HG03103 (cell line): ENCODE data around the gene CFAP97.
A peak's percentile ranks its signal among the peaks of the same experiment; 100 is the strongest.
"Not testable (repeated sequence)": the region's sequence is repeated elsewhere in the genome, so short reads cannot be mapped to it uniquely, and the experiment has no call there.

Experiments used
- ATAC-seq: cut with Tn5 transposase; IDR thresholded peaks from one replicate; pipeline ENCODE4 v1.9.1; 2021; ENCODE audit warnings: low read depth; ENCODE audit not compliant: unreplicated experiment

The CFAP97 gene

DNA sequence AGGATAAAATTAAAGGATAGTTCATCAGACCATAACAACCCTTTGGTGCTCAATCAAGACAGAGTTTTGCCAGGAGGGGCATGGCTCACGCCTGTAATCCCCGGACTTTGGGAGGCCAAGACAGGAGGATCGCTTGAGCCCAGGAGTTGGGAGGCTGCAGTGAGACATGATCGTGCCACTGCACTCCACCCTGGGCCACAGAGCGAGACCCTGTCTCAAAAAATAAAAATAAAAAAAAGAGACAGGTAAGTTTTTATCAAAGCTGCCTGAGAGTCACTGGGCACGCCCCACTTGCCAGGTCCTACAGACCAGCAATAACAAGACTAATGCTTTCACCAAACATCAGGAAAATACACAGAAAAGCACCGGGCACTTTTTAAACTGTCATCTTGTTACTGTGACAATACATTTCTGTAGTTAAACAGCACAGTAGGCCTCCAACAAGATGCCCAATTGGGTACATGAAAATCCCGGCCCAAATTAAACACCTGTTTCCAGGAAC, 765 bp downstream of the CFAP97 start:
- ATAC-seq: peak; percentile 1

DNA sequence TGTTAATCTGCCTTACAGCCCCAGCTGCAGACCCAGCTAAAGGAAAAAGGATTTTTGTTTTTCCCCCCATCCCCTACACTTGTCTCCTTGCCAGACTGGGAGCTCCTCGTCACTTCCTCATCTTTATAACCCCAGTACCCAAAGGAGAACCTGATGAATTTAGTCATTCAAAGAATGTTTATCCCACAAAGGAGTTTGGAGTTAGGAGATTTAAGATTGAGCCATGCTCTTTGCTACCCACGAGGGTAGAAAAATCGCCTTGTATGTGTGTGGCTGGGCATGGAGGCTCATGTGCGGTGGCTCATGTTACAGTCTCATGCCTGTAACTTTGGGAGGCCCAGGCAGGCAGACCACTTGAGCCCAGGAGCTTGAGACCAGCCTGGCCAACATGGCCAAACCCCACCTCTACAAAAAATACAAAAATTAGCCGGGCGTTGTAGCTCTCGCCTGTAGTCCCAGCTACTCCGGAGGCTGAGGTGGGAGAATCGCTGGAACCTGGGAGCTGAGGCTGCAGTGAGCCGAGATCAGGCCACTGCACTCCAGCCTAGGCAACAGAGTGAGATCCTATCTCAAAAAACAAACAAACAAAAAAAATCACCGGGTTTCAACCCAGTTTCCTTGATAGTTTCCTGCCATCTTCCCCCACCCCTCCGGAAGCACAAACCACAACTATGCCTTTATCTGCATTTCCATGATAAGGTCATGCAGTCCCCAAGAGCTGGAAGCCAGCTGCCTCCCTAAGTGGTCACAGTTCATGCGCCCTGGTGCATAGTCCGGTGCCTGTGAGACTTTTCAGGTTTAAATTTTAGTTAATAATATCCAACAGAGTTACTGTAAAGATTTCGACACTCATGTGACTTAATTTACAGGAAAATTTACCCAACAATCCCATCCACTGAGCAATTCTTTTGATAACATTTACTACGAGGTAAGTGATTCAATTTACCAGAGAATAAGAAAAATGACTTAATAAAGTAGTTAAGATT, 1.5 kb downstream of the CFAP97 start:
- no peak for ATAC-seq

DNA sequence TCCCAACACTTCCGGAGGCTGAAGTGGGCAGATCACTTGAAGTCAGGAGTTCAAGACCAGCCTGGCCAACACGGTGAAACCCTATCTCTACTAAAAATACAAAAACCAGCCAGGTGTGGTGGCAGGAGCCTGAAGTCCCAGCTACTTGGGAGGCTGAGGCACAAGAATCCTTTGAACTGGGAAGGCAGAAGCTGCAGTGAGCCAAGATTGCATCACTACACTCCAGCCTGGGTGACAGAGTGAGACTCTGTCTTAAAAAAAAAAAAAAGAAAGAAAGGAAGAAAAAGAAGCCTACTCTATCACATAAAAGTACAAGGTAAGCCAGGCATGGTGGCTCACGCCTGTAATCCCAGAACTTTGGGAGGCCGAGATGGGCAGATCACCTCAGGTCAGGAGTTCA, 5.6 kb downstream of the CFAP97 start:
- not testable (repeated sequence) for ATAC-seq

DNA sequence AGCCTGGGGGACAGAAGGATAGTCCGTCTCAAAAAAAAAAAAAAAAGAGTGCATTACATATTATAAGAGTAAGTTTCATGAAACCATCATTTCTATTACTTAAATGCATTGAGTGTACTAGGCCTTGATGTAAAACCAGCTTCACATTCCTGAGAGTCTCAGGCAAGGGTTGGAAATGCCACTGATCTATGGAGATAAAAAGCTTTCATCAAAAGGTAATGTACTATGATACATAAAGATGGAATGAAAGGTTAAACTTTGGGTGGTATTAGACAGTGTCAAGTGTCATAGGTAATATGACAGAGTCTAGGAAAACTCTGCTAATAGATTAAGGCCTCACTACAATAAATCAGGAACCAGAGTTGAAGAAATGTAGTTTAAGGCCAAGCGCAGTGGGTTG, 7.4 kb downstream of the CFAP97 start:
- ATAC-seq: no peak

DNA sequence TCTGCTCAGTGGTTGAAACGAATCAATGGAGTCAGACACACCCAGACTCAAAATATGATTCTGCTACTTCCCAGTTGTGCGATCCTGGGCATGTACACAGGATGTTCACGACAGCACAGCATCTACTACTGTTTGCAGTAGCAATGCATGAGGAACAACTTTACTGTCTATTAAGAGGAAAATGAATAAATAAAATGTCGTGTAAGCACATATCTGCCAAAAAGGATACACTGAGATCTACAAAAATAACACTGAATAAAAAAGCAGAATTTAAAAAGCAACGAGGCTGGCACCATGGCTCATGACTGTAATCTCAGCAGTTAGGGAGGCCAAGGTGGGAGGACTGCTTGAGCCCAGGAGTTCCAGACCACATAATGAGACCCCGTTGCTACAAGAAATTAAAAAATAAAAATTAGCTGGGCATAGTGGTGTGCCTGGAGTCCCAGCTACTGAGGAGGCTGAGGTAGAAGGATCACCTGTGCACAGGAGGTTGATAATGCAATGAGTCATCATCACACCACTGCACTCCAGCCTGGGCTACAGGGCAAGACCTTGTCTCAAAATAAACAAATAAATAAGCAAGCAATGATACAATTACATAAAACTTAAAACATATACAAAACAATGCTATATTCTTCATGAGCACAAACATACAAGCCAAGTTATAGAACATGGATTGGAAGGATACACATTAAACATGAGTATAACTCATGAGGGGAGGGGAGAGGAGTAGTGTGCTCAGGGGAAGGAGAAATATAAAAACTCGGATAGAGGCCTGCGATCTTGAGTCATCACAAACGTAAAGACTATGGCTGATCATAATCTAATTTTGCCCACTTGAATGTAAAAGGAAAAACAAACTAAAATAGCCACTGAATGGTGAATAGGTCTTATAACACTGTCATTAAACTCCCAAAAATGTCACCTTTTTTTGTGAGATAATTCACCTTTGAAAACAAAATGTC, 8.6 kb downstream of the CFAP97 start:
- no peak for ATAC-seq

DNA sequence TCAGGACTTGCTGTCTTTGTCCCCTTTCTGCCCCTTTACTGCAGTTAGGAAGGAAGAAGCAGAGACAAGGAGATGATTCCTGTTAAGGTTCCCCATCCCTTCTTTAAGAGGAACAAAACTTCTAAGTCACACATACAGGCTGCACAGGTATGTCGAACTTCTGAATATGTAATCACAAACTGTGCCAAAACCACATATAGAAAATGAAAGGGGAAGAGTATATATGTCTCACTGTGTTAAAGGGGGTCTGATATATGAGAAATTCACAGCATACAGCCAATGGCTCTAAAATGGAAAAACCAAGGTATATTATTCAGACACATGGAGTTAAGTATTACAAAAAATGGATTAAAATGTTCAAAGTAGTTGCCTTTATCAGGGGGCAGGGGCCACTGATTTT, 11.7 kb downstream of the CFAP97 start:
- ATAC-seq: peak; percentile 89

DNA sequence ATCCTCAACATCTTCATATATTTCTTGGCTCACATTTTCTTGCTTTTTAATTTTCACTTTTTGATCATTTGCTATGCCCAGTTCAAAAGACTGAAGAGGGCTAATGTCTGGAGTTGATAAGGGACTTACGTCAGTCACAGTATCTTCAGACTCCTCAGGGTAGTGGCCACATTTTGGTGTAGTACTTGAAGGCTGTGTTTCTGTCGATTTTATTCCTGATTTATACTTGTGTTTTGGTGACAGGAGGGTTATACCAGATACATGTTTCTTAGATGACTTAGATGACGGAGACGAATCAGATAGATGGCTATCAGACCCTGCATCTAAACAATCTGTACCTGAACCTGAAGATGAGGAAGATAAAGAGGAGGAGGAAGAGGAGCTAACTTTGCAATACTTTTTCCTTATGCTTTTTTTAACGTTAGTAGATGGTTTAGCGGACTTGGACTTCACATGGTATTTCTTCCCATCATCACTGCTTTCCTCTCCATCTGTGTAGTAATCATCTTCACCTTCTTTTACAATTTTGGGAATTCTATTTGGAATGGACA, 13.4 kb downstream of the CFAP97 start:
- no peak for ATAC-seq

DNA sequence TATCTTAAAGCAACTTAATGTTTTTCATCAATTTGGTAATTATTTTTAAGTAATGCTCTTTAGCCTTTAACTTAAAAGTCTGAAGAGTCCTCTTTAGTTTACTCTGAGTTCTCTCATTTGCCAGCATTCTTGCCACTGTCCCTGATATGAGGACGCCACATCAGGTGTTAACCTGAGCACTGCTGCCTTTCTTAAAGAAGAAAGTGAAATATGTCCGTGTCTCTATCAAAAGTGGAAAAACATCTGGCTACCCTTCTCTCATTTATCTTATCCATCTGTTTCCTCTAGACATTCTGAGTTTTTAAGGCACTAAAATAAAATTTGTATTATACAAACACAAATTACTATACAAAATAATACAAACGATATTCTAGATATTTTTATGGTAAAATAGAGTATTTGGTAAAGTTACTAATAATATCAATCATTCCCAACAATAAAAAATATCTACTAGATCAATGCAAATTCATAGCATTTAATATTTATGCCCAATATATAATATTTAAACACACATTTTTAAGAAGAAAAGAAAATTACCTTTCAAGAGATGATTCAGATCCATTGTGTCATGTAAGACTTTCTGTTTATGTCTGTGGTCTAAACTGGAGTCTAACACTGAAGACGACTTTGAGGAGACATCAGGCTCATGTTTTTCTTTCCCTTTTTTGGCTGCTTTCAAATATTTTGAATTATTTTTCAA, 14.0 kb downstream of the CFAP97 start:
- ATAC-seq: no peak

DNA sequence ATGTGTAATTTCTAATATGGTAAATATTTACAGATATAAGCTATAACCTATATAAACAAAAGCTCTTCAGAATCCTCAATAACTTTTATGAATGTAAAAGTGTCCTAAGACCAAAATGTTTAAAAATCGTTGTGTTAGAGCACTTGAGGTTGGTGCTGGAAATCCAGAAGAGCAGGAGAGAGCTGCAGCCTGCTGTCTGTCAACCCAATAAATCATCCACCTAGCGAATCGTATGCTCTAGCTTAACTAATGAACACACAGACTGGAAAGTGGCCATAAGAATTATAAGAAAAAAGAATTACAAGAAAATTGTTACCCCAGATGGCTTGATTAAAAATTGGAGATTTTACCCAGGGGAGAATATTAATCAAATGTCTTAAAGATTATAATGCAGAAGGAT, 17.0 kb downstream of the CFAP97 start:
- ATAC-seq: no peak

DNA sequence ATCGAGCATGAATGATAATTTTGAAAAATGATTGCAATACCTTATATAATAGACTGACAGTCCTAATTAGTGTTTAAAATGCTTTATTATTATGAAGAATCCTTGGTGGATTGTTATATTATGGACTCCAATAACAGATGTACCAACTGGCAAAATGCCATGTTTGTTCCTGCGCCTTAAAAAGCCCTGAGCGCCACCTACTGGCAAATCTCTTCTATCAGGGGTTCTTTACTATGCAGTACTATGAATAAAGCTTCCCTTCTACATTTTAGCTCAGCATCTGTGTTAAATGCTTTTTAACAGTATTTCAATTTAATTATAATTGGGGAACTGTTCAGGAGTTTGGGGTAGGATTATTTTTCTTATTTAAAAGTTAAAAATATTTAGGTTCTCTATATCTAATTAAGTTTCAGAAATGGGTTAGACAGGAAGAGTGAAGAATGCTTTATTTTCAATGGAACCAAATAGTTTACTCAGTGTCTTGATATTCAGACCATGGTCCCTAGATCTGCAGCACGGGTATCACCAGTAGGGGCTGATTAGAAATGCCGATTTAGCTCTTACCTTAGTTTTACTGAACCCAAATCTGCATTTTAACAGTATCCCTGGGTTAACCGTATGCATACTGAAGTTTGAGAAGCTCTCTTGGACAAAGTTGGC, 20.0 kb downstream of the CFAP97 start:
- peak; percentile 58 for ATAC-seq

DNA sequence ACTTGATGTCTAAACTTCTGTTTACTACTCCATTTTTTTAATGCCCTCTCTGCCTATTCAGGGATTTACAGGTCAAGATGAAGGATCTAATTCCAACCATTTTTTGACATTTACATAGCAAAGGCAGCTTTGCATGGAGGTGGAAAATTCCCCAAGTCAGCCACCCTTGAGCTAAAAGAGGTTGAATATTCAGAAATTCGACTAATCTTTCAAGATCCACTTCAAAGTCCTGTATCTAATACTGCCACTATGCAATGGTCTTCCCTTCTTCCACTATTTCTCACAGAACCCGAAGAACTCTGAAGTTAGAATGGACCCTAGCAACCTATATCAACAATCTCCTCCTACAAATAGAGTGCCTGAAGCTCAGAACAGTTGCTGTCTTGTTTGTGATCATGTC, 21.6 kb downstream of the CFAP97 start:
- no peak for ATAC-seq

DNA sequence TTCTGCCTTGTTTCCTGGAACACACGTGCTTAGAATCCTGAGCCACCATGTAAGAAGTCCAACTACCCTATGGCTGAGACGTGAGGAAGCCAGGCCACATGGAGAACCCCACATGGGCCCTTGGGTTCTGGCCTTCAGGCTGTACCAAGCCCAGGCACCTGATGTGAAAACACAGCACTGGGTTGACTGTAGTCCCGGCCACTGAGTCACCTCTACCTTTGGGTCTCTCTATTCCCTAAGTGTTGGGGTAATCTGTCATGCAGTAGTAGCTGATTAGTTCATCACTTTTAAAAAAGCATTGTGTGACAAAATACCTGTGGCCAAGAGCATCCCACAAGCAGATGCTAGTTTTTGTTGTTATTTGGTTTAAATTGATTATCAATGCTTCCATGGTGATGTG, 24.3 kb downstream of the CFAP97 start:
- ATAC-seq: no peak

DNA sequence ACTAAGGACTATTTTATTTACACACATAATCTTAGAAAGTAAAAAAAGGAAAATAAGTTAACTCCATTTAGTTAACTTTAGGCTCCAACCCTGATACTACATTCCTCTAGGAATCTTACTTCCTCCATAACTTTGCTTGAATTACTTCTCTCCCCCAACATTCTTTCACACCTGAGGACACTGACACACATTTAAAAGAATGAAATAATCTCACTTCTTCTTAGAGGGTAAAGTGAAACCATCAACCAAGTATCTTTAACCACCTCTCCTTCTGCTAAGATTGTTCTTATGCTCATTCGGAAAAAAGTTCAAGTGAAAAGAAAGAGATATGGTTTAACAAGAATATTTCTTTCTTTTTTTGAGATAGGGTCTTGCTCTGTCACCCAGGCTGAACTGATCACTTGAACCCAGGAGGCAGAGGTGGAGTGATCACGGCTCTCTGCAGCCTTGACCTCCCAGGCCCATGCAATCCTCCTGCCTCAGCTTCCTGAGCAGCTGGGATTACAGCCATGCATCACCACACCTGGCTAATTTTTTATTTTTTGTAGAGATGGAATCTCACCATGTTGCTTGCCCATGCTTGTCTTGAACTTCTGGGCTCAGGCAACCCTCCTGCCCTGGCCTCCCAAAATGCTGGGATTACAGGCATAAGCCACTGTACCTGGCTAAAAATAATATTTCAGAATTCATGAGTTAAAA, 32.3 kb downstream of the CFAP97 start:
- ATAC-seq: peak; percentile 87

DNA sequence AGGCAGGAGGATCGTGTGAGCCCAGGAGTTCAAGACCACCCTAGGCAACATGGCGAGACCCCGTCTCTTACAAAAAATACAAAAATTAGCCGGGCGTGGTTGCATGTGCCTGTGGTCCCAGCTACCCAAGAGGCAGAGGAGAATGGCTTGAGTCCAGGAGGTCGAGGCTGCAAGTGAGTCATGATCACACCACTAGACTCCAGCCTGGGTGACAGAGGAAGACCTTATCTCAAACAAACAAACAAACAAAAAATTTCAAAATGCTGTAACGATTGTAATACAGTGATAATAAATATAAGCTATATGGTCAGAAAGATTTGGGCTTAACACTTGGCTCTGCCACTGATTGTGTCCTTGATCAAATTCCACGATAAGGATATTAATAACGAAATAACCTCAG, 36.6 kb downstream of the CFAP97 start:
- no peak for ATAC-seq

DNA sequence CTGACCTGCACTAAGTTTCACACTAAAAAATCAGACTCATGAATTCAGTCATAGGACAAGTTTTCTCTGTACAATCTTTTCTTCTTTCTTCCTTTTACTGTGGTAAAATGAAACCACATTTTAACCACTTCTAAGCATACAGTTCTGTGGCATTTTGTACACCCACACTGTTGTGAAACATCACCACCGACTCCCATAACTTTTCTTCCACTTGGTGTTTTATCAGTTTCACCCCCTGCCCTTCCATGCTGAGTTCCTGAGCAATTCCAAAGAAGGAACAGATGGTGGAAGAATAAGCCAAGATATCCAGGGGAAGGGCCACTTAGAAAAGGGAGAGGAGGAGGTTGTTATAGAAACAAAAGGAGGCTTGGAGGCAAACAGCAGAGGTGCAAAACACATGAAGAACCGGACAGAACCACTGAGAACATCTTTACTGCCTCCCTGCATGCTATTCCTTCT, 38.2 kb downstream of the CFAP97 start:
- ATAC-seq: peak; percentile 96

DNA sequence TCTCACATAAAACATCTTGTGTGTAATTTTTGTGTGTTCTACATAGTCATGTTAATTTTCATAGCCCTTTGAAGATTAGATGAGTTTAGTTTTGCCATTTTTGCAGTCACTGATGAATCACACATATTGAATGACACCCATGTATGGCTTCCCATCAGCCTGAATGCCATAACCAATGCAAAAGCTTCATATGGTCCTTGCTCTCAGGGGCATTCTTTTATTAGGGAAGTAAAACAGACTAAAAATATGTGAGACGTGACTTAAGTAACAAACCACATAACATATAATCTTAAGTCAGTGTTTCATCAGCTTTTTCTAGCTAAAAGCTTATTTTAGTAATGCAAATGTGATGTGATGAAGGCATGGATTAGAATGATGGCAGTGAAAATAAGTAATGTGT, 52.5 kb downstream of the CFAP97 start:
- ATAC-seq: no peak

DNA sequence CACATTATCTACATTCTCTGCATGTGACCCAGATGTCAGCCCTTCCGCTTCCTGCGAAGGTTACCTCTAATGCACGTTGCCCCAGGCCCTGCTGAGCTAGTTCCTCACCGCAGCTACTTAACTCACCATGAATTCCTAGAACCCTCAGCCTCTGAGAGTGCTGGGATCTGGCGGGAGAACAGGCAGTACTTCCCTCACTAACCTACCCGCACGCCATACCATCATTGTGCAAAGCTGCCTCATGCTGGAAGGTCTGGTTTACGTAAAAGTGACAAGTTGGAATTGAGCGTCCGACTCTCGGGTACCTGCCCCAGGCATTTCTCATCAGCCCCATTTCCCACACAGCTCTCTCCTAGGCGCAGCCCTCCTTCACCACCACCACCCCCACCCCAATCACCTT, 54.4 kb downstream of the CFAP97 start:
- no peak for ATAC-seq

DNA sequence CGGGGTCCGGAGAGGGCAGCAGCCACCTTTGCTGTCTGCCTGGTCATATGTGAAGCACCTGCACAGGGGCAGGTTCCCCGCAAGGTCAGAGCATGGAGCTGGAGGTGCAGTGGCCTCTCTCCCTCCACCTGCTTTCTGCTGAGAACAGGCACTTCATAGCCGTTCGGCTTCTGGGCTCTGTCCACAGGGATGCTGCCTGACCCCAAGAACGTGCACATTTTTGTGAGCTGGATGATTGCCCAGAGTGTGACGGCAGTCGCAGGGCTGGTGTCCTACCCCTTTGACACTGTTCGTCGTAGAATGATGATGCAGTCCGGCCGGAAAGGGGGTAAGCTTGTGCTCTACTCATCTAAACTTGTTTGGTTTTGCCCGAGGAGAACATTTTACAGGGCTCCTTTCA, 58.2 kb downstream of the CFAP97 start:
- ATAC-seq: no peak
